Measurements from ENCODE around the gene PNPLA1. TPM values are rescaled to one million over a fixed set of nuclear protein-coding genes. Genes with fewer than 3 reads are reported as not detected.

Gene PNPLA1
- total RNA-seq, 1 experiment from 2014 or later: 0.29 TPM

- Histone ChIP-seq H3K4me1 (ENCODE audit: insufficient read depth, low read length) (0 out of 2 replicates have a peak, but pooled peaks cover 8% of the 10 kb centered on the region), H3K79me2 (ENCODE audit: low read length) (no peaks in the 10 kb centered on the region), H3K9me3 (ENCODE audit: low read length) (no peaks in the 10 kb centered on the region), H2AFZ (ENCODE audit: low read length) (no peak overlapping the region), H3K27ac (ENCODE audit: low read length) (no peak overlapping the region), H3K9me2 (replicated peaks; ENCODE audit: low read length) (no peaks in the 10 kb centered on the region), H3K9ac (ENCODE audit: low read length) (no peak overlapping the region), H4K20me1 (ENCODE audit: low read length) (no peaks in the 10 kb centered on the region), H3K4me2 (ENCODE audit: low read length) (no peak overlapping the region), H3K36me3 (ENCODE audit: low read depth, low read length) (no peaks in the 10 kb centered on the region), H3F3A (ENCODE audit: low read length, unreplicated experiment) (no peaks in the 10 kb centered on the region), H3K27me3 (ENCODE audit: low read length) (0 out of 2 replicates have a peak, but pooled peaks cover 3% of the 10 kb centered on the region), H3K4me3 (ENCODE audit: low read length) (no peak overlapping the region)
- no TSS peak for BruUV-seq (replicated peaks)
- intact Hi-C loops (cut with micrococcal nuclease): no loop called here
- ChIA-PET POLR2A (ENCODE audit: unreplicated experiment) (no interaction called here), CTCF (no interaction called here)
- no peak for TF ChIP-seq EZH2 (IDR thresholded peaks at IDR 0.05; ENCODE audit: low read length, unreplicated experiment)
- TF ChIP-seq EZH2phosphoT487 (IDR thresholded peaks at IDR 0.05; ENCODE audit: borderline replicate concordance, low read length): no peak
- no peak for TF ChIP-seq CTCF (conservative IDR thresholded peaks at IDR 0.05; ENCODE audit: low read depth, low read length)
- ATAC-seq: no peak
- DNase-seq: no peak
These were observed 6.4 kb upstream of the PNPLA1 start for GRCh38 chr6:36263390-36264000.

- no peaks in the 10 kb centered on the region for H3K79me2 ChIP-seq (ENCODE audit: low read length)
- no peak overlapping the region for H3K27ac ChIP-seq (ENCODE audit: low read length)
- H3K4me3 ChIP-seq (ENCODE audit: low read length): no peak overlapping the region
- no peak overlapping the region for H3K9ac ChIP-seq (ENCODE audit: low read length)
- no peaks in the 10 kb centered on the region for H3K9me2 ChIP-seq (replicated peaks; ENCODE audit: low read length)
- H3K4me1 ChIP-seq (ENCODE audit: insufficient read depth, low read length): 0 out of 2 replicates have a peak, but pooled peaks cover 8% of the 10 kb centered on the region
- H3K36me3 ChIP-seq (ENCODE audit: low read depth, low read length): no peaks in the 10 kb centered on the region
- TF ChIP-seq EZH2phosphoT487 (IDR thresholded peaks at IDR 0.05; ENCODE audit: borderline replicate concordance, low read length) (no peak), EZH2 (IDR thresholded peaks at IDR 0.05; ENCODE audit: low read length, unreplicated experiment) (no peak), CTCF (conservative IDR thresholded peaks at IDR 0.05; ENCODE audit: low read depth, low read length) (no peak)
- POLR2A ChIA-PET (ENCODE audit: unreplicated experiment): no interaction called here
- CTCF ChIA-PET: no interaction called here
- no peaks in the 10 kb centered on the region for H4K20me1 ChIP-seq (ENCODE audit: low read length)
- H3F3A ChIP-seq (ENCODE audit: low read length, unreplicated experiment): no peaks in the 10 kb centered on the region
- no peaks in the 10 kb centered on the region for H3K9me3 ChIP-seq (ENCODE audit: low read length)
- no peak for DNase-seq
- no peak for ATAC-seq
- H3K4me2 ChIP-seq (ENCODE audit: low read length): no peak overlapping the region
- peaks cover 3% of the 10 kb centered on the region; the same call in 1 of the 2 replicates for H3K27me3 ChIP-seq (ENCODE audit: low read length)
- intact Hi-C loops (cut with micrococcal nuclease): no loop called here
- no peak overlapping the region for H2AFZ ChIP-seq (ENCODE audit: low read length)
- BruUV-seq (replicated peaks): no TSS peak
These were observed 4.1 kb upstream of the PNPLA1 start for GRCh38 chr6:36265744-36266143.

DNA sequence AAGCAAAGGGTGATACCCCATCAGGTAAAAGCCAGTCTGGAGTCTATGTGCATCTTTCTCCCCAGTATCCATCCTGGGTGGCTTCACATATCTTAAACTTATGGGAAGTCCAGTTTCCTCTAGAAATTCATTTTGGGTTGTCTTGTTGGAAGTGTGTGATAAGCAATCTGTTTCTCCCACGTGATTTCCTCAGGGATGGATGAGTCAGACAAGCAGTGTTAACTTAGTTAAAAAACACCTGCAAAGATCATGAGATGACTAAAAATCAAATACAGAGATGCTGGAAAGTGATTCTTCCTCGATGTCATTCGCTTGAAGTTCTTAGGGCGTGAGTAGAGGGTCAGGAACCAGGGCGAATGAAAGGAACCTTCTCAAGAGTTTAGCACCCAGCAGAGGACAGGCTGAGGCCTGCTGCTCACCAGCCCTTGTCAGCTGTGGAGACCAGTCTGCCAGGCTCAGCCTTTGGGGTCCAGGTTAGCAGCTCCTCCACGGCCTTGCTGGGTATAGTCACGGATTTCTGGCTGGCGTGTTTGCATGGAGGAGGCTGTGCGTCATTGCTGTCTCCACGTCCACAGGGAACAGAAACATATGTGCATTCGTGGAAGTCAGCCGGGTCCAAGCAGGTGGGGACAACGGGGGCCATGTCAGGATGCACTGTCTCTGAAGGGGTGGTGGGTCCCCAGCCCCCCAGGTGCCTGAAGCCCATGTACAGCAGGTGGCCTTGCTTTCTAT is 2.8 kb upstream of the PNPLA1 start:
- H2AFZ ChIP-seq (ENCODE audit: low read length): no peak overlapping the region
- no peaks in the 10 kb centered on the region for H3F3A ChIP-seq (ENCODE audit: low read length, unreplicated experiment)
- H3K4me3 ChIP-seq (ENCODE audit: low read length): no peak overlapping the region
- H3K9ac ChIP-seq (ENCODE audit: low read length): no peak overlapping the region
- intact Hi-C loops (cut with micrococcal nuclease): no loop called here
- TF ChIP-seq EZH2 (IDR thresholded peaks at IDR 0.05; ENCODE audit: low read length, unreplicated experiment) (no peak), EZH2phosphoT487 (IDR thresholded peaks at IDR 0.05; ENCODE audit: borderline replicate concordance, low read length) (no peak), CTCF (conservative IDR thresholded peaks at IDR 0.05; ENCODE audit: low read depth, low read length) (no peak)
- no peaks in the 10 kb centered on the region for H3K36me3 ChIP-seq (ENCODE audit: low read depth, low read length)
- POLR2A ChIA-PET (ENCODE audit: unreplicated experiment): no interaction called here
- no peak overlapping the region for H3K4me2 ChIP-seq (ENCODE audit: low read length)
- no peaks in the 10 kb centered on the region for H3K9me3 ChIP-seq (ENCODE audit: low read length)
- no peaks in the 10 kb centered on the region for H3K79me2 ChIP-seq (ENCODE audit: low read length)
- no peaks in the 10 kb centered on the region for H3K9me2 ChIP-seq (replicated peaks; ENCODE audit: low read length)
- peaks cover 12% of the 10 kb centered on the region; the same call in 1 of the 2 replicates for H3K27me3 ChIP-seq (ENCODE audit: low read length)
- no TSS peak for BruUV-seq (replicated peaks)
- 0 out of 2 replicates have a peak, but pooled peaks cover 8% of the 10 kb centered on the region for H3K4me1 ChIP-seq (ENCODE audit: insufficient read depth, low read length)
- ATAC-seq (no peak), DNase-seq (no peak)
- H4K20me1 ChIP-seq (ENCODE audit: low read length): no peaks in the 10 kb centered on the region
- H3K27ac ChIP-seq (ENCODE audit: low read length): no peak overlapping the region
- CTCF ChIA-PET: no interaction called here
